Colon (tissue), 2 donors: Measurements from ENCODE around the gene RSPRY1.

Experiments
- FAIRE-seq: peaks from 2 replicates; lab custom pipeline; 2012; peaks lifted over from hg19 to GRCh38; lab: Jason Lieb, UNC
- donor health status: control.
- donor health status: control.

The RSPRY1 gene

DNA sequence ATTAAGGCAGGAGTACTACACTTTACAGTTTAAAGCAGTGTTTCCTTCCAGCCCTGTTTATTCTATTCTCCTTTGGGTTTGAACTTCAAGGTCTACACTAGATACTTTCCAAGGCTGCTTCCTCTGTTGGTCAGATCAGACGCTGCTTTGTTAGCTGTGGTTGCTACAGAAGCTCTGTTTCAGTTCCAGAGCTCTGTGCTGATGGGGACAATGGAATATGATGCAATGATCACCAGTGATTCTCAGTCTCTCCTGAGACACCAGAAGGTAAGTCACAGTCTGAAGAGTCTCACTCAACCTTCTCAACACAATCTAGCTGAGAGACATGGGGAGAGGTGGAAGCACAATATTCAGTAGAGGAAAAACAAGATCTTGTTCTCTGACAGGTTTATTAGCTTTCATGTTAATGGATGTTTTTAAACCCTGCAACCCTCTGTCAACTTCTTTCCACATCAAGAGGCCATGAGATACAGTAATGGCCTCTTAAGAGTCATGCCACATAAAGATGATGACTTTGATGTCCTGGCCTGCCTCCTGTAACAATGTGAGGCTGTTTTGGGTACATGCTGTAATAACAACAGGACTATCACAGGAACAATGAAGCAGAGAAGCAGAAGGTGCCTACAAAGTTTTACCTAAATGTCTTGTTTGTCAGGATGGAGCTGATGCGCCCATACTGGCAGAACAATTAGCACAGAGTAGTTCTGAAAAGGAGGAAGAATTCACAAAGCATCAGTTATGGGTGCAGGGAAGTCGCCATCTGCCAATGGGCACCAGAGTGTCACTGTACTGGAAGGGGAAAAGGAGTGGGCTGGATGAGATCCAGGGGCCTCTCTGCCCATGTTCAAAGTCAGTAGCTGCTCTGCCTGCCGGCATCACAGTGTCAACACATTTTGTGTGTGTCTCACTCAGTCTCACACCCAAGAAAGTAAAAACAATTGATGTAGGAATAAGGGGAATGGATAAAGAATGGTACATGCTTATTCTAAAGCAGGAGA, 33.7 kb upstream of the RSPRY1 start:
- no peak for FAIRE-seq

GRCh38 chr16:57153841-57154240, 32.3 kb upstream of the RSPRY1 start:
- FAIRE-seq: no peak

GRCh38 chr16:57155702-57156350, 30.3 kb upstream of the RSPRY1 start:
- no peak for FAIRE-seq

- FAIRE-seq: no peak
These were observed 29.8 kb upstream of the RSPRY1 start for GRCh38 chr16:57156351-57156703.

DNA sequence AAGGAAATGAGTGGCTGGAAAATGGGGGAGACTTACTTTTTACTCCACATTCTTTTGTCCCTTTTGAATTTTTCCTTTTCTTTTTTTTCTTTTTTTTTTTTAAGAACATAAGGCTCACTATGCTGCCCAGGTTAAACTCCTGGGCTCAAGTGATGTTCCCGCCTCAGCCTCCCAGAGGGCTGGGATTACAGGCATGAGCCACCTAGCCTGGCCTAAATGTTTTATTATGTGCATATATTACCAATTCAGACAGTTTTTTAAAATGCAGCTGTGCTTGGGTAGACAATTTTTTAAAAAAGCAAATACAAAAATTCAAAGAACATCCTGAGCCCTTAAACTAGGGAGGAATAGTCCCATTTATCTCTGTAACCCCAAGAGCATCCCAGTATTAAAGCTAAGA, 28.6 kb upstream of the RSPRY1 start:
- FAIRE-seq: no peak

GRCh38 chr16:57159447-57159846, 26.7 kb upstream of the RSPRY1 start:
- no peak for FAIRE-seq

GRCh38 chr16:57163842-57164241, 22.3 kb upstream of the RSPRY1 start:
- FAIRE-seq: no peak

DNA sequence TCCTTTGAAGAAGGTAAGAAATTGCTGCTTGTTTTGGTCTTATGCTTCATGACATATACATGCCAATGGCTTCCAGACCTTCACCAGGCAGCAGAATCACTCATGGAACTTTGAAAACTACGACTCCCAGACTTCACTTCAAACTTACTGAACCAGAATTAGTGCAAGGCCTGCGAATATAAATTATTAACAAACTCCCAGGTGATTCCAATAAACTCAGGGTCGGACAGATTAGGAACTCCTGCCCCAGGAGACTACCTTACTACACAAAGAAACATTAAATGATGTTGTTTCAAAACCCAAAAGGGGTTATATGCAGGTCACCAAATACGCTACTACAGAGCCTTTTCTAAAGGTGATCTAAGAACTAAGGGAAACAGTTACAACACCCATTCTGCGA, 20.6 kb upstream of the RSPRY1 start:
- FAIRE-seq: no peak

- no peak for FAIRE-seq
These were observed 20.2 kb upstream of the RSPRY1 start for GRCh38 chr16:57165938-57166337.

DNA sequence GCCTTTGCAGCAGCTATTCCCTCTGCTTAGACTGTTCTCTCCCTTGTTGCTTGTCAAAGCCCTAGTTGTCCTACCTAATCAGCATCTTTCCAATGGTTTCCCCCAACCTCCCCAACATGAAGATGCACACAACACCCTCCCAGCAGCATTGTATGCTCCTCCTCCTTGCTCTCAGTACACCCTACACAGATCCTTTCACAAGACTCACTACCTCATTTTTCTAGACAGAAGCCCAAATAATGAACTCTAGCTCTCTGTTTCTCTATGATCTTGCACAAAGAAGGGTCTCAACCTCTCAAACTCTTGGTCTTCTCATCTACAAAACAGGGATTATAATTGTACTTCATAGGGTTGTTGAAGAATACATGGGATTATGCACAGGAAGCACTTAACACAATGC, 19.7 kb upstream of the RSPRY1 start:
- FAIRE-seq: no peak

- FAIRE-seq: no peak
These were observed 19.2 kb upstream of the RSPRY1 start for GRCh38 chr16:57166951-57167350.

DNA sequence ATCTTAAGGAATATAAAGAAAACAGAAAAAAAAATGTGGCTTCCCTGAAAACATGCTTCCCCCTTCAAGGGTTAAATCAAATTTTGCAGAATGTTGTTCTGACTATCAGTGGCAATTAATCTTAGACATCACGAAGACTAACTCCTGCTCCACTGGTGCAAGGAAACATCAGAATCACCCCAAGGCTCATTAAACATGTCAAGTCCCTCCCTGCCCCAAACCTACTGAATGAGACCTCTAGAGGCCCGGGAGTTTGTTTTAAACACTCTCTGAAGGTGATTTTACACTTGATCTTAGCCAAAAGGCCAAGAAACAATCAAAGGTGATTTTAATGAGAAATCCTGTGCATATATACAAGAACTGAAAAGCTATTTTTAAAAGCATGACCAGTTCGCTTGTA, 18.6 kb upstream of the RSPRY1 start:
- no peak for FAIRE-seq

DNA sequence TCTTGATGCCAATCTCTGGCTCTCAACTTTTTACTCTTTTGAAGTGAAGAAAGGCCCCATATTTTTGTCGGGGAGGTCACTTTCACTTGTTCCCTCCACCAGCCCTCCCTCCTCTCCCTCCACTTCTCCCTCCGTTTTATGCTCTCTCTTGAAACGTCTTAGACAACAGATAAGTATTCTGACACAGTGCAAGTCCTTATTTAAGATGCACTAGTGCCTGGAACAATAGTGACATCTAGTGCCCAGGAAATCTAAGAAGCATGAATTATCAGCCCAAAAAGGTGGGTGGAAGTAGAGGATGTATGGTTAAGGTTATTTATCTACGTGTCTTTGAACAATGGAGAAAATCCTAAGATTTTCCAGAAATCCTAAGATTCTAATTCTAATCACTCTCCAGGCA, 18.2 kb upstream of the RSPRY1 start:
- FAIRE-seq: no peak

DNA sequence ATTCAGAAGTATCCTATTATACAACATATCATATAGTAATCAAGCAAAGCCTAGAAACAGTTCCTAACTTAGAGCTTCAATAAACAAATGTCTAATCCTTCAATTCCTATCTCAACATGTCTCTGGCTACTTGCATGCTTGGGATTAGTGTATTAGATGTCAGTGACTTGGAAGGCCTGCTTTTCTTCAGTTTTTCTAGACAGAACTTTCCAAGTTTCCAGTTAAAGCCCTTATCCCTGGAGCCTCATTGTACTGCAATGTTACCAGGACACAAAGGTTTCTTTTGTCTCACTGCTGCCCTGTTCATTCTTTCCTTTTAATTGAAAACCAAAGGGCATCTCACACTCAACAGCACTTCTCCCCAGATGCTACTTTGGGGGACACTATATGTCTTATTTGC, 16.8 kb upstream of the RSPRY1 start:
- no peak for FAIRE-seq

DNA sequence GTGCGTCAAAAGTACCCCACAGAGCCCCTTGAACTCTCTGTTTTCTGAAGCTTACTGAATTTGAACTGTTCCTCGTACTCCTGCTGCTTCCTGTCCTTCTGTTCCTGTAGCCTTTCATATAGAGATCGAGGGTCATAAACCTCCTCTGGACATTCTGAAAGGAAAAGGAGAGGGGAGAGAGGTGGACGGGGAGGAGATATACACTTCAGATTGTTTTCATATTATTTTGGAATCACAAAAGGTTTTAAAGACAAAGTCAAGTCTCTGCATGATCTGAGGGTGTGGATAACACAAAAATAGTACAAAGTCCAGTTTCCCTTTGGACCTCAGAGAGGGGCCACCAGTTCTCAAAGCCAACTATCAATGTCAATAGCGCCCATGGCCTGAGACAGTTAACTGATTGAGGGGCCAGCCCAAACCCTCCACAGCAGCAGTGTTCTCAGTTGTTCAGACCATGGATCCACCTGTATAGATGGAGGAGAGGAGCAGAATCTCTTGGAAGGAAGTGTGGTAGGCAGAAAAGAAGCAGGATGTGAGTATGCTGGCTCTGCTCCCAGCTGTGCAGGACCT, 13.3 kb upstream of the RSPRY1 start:
- FAIRE-seq: no peak

GRCh38 chr16:57175896-57176295, 10.2 kb upstream of the RSPRY1 start:
- FAIRE-seq: no peak

DNA sequence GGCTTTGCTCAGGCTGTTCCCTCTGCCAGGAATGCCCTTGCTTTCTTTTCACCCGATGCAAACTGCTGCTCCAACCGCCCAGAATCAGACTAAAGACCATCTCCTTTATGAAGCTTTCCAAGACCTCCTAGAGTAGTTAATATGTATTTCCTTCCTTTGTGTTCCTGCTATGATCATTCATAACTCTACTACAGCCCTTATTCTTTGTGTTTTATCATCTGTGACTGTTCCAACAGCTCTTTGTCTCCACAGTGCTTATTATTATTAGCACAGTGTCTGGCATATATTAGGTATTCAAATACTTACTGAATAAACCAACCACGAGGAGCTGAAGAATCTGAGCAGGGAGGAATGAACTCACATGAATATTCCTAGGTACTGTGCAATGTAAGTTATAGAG, 7.9 kb upstream of the RSPRY1 start:
- no peak for FAIRE-seq

DNA sequence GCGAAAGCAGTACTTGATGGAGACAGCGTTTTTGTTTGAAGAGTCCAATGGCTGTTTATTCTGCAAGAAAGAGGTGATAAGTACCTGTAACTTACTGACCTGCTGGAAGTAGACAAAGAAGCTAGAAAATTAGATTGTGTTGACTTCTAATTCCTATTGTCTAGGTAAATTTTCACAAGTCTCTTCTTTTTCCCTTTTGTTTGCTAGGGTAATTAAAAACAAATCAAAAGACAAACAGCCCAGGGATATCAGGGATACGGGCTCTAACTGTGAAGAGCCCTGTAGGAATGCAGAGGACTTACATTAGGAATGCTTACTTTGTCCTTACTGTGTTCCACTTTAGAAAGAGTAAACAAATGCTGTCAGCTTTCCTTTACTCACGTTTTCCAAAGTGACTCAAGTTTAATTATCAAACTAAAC, 7.3 kb upstream of the RSPRY1 start:
- no peak for FAIRE-seq

DNA sequence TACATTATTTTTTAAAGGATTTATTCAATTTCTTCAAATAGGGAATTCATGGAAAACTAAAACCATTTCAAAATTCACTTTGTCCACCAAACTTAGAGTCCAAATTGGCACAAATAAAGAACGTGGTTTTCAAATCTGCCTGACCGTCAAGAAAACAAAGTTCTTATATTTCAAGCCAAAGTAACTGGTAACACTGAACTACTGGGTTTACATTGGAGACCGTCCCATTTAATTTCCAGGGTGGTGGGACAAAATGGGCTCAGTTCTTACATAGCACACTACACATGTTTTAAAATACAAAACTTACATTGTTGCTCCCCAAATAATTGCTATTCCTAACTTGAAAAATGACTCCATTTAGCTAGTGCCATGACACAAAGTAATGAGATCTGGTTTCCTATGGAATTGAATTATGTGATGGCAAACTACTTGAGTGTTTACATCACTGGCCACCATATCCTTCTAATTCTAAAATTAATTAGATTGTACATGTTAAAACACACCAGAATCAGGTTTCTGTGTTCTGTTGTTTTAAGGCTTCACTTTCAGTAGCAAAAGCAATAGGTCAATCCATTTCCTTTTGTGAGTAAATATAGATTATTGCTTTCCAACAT, 6.8 kb upstream of the RSPRY1 start:
- no peak for FAIRE-seq

DNA sequence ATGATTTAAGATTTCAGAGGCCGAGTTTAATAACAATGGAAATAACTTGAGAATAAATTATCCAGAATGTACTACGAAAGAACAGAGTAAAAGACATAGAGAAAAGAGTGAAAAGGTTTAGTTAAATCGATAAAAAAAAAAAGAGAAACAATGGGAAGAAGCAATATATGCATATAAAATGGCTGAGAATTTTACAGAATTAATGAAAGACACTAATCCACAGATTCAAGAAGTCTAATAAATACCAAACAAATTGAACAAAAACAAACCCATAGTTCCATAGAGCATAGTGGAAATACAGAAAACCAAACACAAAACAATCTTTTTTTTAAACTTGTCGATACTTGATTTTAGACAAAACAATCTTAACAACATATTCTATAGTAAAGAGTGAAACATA, 2.0 kb upstream of the RSPRY1 start:
- FAIRE-seq: no peak

GRCh38 chr16:57184887-57185445, 1.2 kb upstream of the RSPRY1 start:
- no peak for FAIRE-seq

- FAIRE-seq: no peak
These were observed 634 bp upstream of the RSPRY1 start for GRCh38 chr16:57185446-57185944.
